Epithelial cell of esophagus (primary cell): ENCODE measurements around the gene AMMECR1.
A peak's percentile ranks its signal among the peaks of the same experiment; 100 is the strongest.
"Not testable (repeated sequence)": the region's sequence is repeated elsewhere in the genome, so short reads cannot be mapped to it uniquely, and the experiment has no call there.

ENCODE experiments used
- DNase-seq: peaks from one replicate; pipeline ENCODE4 v3.0.0; 2010; ENCODE audit warnings: low read depth
- H3K4me3 ChIP-seq: 2 replicates; pipeline ENCODE4 v1.5.1; 2011; ENCODE audit warnings: mild to moderate bottlenecking, low read length, control low read depth
- TF ChIP-seq, protein P1 (sequence below): IDR thresholded peaks from 2 replicates; pipeline ENCODE4 v1.5.1; 2011; ENCODE audit warnings: low read depth, mild to moderate bottlenecking, low read length, control low read depth, inconsistent platforms; ENCODE audit not compliant: insufficient read depth; ENCODE audit errors: missing control alignments

AMMECR1 gene

DNA sequence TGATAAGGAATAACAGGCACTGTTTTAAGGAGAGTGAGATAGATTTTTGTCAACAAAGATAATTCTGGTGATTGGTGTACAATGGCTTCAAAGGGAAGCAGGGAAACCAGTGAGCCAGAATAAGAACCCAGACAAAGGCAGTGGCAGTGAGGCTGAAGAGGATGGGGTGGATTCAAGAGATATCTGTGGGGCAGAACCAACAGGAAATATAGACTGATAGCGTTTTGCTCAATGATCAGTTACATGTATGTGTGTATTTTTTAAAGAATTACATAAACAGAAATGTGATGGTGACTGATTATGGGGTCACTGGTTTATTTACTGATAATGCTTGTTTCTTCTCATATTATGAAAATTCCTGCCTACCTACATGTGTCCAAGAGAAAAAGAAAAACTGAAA is 66.4 kb downstream of the AMMECR1 start:
- H3K4me3 ChIP-seq, result no peak overlapping the region
- no peak for DNase-seq
- TF ChIP-seq, protein P1, sequence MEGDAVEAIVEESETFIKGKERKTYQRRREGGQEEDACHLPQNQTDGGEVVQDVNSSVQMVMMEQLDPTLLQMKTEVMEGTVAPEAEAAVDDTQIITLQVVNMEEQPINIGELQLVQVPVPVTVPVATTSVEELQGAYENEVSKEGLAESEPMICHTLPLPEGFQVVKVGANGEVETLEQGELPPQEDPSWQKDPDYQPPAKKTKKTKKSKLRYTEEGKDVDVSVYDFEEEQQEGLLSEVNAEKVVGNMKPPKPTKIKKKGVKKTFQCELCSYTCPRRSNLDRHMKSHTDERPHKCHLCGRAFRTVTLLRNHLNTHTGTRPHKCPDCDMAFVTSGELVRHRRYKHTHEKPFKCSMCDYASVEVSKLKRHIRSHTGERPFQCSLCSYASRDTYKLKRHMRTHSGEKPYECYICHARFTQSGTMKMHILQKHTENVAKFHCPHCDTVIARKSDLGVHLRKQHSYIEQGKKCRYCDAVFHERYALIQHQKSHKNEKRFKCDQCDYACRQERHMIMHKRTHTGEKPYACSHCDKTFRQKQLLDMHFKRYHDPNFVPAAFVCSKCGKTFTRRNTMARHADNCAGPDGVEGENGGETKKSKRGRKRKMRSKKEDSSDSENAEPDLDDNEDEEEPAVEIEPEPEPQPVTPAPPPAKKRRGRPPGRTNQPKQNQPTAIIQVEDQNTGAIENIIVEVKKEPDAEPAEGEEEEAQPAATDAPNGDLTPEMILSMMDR, result no peak

DNA sequence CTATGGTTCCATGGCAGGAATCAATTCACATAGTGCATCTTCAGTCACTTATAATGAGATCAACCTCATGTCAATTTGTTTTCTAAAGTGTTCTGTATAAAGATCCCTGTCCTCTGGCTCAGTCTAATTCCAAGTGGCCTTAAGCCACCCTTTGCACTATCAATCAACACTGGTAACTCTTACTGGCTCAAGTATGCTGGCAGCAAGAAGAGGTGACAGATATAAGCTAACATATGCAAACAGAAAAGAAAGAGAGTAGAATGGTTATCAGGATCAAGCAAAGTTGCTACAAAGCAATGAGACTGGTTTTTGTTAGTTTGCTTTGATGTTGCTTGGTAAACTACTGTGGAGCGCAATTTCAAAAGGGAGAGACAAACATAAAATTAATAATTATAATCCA is 67.0 kb downstream of the AMMECR1 start:
- DNase-seq, result no peak
- H3K4me3 ChIP-seq, result no peak overlapping the region
- TF ChIP-seq, protein P1, result no peak

DNA sequence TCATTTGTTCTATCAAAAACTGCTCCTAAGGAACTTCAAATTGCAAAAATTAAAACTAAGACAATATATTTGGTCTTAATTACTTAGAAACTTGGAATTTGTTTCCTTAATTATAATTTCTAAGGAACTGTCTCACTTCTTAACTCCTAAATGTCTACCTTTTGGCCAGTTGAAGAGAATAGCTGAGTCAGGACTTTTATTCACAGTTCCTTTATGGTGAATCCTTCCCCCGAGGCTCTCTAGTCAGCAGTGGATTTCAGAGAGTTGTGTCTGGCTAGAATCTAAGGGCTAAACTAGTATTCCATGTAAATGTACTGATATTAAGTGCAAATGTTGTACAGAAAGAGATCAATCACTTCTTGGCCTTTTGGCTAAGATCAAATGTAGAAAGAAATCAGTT is 69.3 kb downstream of the AMMECR1 start:
- TF ChIP-seq, protein P1, result no peak
- no peak overlapping the region for H3K4me3 ChIP-seq
- peak; percentile 64 for DNase-seq

DNA sequence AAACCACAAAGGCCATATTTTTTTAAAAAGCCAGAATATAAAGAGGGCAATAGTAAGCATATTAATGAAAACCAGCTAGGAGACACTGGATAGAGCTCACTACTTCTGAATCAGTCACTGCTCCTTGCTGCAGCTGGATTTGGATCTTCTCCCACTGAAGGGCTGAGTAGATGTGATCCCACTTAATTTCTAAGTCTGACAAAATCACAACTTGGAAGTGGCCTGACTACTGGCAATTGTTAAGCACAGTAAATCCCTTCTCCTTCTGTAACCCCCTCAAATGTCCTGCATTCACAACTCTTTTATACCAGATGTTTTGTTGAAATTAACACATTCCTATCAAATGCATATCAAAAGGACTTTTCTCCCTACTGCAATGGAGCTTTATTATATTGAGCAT is 72.9 kb downstream of the AMMECR1 start:
- H3K4me3 ChIP-seq, result no peak overlapping the region
- TF ChIP-seq, protein P1, result no peak
- DNase-seq, result no peak

DNA sequence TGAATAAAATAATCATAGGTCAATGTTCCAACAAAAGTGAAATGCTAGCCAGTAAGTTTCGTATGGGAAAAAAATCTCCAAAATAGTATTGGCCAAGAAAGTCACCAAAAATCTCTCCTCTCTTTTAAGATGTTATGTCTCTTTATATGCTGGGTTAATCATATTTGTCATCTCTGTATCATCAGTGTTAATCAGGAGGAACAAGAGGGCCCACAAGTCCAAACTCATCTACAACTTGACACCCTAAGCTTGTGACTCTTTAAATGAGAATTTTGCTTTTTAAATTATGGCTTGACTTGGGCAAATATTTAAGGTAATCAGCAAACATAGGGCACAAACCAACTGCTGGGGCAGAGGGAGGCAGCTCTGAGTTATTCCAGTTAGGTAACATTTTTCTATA is 75.5 kb downstream of the AMMECR1 start:
- no peak overlapping the region for H3K4me3 ChIP-seq
- TF ChIP-seq, protein P1, result no peak
- DNase-seq, result peak; percentile 74

DNA sequence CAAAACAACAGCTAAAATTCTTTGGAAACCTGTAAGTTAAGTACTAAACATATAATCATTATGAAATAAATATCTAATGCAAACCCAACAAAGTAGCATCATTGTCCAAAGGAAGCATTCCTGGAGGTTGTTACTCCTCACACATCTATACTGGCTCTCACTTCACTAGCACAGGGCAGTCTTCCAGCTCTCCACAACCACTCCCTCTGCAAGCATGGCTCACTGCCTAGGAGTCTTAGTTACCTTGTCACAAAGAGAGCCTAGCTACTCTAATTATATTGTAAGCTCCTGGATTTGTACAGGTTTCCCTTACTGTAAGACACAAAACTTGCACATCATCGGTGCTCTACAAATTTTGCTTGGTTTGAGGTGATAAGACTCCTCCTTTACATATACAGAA is 76.1 kb downstream of the AMMECR1 start:
- no peak overlapping the region for H3K4me3 ChIP-seq
- peak; percentile 57 for DNase-seq
- TF ChIP-seq, protein P1, result no peak

DNA sequence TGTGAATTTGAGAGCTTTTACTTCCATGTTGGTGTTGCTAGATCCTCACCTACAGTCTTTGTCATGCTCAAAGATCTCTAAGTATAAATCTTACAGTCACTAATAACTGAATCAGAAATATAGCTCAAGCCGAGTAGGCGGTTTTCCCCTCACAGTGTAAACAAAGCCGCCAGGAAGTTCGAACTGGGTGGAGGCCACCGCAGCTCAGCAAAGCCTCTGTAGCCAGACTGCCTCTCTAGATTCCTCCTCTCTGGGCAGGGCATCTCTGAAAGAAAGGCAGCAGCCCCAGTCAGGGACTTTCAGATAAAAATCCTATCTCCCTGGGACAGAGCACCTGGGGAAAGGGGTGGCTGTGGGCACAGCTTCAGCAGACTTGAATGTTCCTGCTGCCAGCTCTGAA is 79.6 kb downstream of the AMMECR1 start:
- not testable (repeated sequence) for H3K4me3 ChIP-seq
- DNase-seq, result peak; percentile 48

DNA sequence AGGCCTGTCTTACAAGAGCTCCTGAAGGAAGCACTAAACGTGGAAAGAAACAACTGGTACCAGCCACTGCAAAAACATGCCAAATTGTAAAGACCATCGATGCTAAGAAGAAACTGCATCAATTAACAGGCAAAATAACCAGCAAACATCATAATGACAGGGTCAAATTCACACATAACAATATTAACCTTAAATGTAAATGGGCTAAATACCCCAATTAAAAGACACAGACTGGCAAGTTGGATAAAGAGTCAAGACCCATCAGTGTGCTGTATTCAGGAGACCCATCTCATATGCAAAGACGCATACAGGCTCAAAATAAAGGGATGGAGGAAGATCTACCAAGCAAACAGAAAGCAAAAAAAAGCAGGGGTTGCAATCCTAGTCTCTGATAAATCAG is 86.4 kb downstream of the AMMECR1 start:
- H3K4me3 ChIP-seq, result not testable (repeated sequence)

DNA sequence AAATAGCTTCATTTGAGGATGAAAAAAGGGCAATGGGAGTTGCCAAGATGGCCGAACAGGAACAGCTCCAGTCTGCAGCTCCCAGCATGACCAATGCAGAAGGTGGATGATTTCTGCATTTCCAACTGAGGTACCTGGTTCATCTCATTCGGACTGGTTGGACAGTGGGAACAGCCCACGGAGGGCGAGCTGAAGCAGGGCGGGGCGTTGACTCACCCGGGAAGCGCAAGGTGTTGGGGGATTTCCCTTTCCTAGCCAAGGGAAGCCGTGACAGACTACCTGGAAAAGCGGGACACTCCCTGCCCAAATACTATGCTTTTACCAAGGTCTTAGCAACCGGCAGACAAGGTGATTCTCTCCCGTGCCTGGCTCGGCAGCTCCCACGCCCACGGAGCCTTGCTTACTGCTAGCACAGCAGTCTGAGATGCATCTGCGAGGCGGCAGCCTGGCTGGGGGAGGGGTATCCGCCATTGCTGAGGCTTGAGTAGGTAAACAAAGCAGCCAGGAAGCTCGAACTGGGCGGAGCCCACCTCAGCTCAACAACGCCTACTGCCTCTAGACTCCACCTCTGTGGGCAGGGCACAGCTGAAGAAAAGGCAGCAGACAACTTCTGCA is 88.3 kb downstream of the AMMECR1 start:
- peak overlapping the region; percentile 41 for H3K4me3 ChIP-seq
- DNase-seq, result peak; percentile 90

More for the DNA sequence above, 86.4 kb downstream of the AMMECR1 start:
- DNase-seq, result not testable (repeated sequence)
